ENCODE measurements around the gene ALK.

DNA sequence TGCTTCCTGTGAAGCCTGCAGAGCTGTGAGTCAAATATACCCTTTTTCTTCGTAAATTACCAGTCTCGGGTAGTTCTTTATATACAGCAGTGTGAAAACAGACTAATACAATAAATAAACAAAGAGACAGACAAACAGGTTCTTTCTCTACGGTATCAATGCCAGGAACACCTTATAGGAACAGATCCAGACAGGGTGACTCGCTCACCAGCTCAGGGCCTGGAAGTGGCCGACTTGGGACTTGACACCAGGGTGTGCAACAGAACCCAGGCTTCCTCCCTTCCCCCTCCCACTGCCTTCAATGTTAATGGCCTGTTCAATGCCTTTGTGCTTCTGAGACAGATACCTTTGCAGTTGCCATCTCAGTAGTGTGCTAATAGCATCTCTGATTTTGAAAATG, 309.5 kb downstream of the ALK start:
- TF ChIP-seq CTCF (IDR thresholded peaks at IDR 0.05) (no peak), POLR2A (IDR thresholded peaks at IDR 0.05; ENCODE audit: low read length) (no peak), SMC3 (IDR thresholded peaks at IDR 0.05) (no peak), BCL3 (IDR thresholded peaks at IDR 0.05) (no peak), FOXS1 (CRISPR knock-in tag; IDR thresholded peaks at IDR 0.05) (no peak), ATOH8 (CRISPR knock-in tag; IDR thresholded peaks at IDR 0.05; ENCODE audit: low read depth) (no peak), RNF2 (IDR thresholded peaks at IDR 0.05; ENCODE audit: borderline replicate concordance, low read depth) (no peak), MAX (IDR thresholded peaks at IDR 0.05) (no peak)

Data from A549 (cell line).